Small intestine (tissue), 7 donors: ENCODE measurements around the gene HMGXB3. TPM values are rescaled to one million over a fixed set of nuclear protein-coding genes. Genes with fewer than 3 reads are reported as not detected.

Experiments
- DNase-seq, 2 donors: peaks; one replicate each; pipeline versions ENCODE4 v3.0.0 to v3.0.0-alpha.2; 2013
- FAIRE-seq: peaks from 2 replicates; lab custom pipeline; 2012; peaks lifted over from hg19 to GRCh38; lab: Jason Lieb, UNC
- H3K27ac ChIP-seq, 3 donors: one replicate each; pipeline ENCODE4 v1.5.1; 2013; ENCODE audit warnings: low read length in 2 of 3, mild to moderate bottlenecking in 2 of 3, control low read depth in 1 of 3, inconsistent platforms in 1 of 3, low read depth in 1 of 3, moderate library complexity in 1 of 3
- H3K27me3 ChIP-seq, 3 donors: one replicate each; pipeline ENCODE4 v1.6.1; 2013; ENCODE audit warnings: low read length in 3 of 3, inconsistent platforms in 1 of 3; ENCODE audit not compliant: control insufficient read depth in 3 of 3, insufficient read depth in 3 of 3
- H3K36me3 ChIP-seq, 3 donors: one replicate each; pipeline ENCODE4 v1.6.1; 2013; ENCODE audit warnings: low read length in 3 of 3, inconsistent platforms in 1 of 3, low read depth in 1 of 3, mild to moderate bottlenecking in 1 of 3, moderate library complexity in 1 of 3; ENCODE audit not compliant: control insufficient read depth in 3 of 3, insufficient read depth in 2 of 3
- H3K4me1 ChIP-seq, 3 donors: one replicate each; pipeline ENCODE4 v1.6.1; 2013; ENCODE audit warnings: low read length in 2 of 3, inconsistent platforms in 1 of 3, low read depth in 1 of 3, mild to moderate bottlenecking in 1 of 3, moderate library complexity in 1 of 3; ENCODE audit not compliant: control insufficient read depth in 3 of 3, insufficient read depth in 2 of 3
- H3K4me3 ChIP-seq, 3 donors: one replicate each; pipeline ENCODE4 v1.5.1; 2013; ENCODE audit warnings: low read length in 3 of 3, control low read depth in 1 of 3, inconsistent platforms in 1 of 3, low read depth in 1 of 3, mild to moderate bottlenecking in 1 of 3, moderate library complexity in 1 of 3
- H3K9me3 ChIP-seq, 2 donors: one replicate each; pipeline ENCODE4 v1.6.1; 2013; ENCODE audit warnings: low read depth in 1 of 2, low read length in 1 of 2; ENCODE audit not compliant: control insufficient read depth in 2 of 2, insufficient read depth in 1 of 2
- WGBS, 3 donors: extraction: QIAGEN DNeasy Blood & Tissue Kit; methylation state at CpG; one replicate each; pipeline ENCODE4 v1.1.7; 2013; 5-methylcytosine and 5-hydroxymethylcytosine counted together
- polyA plus RNA-seq, 4 donors: library from polyadenylated mRNA; stranded (reverse) in 3 of 4; unstranded in 1 of 4; fragments of 200-250 nt in 3 of 4; fragments of 120-200 nt in 1 of 4; gene quantifications; one replicate each; pipeline versions ENCODE4 v1.2.1 to v1.2.3, GENCODE V29; 2013
- donor health status: healthy with polysubstance abuse.
- donor health status: control.
- donor health status: control.
- donor health status: Bipolar disorder and iron deficiency.
- donor health status: healthy.

The HMGXB3 gene
- polyA plus RNA-seq, 4 donors, result 8.1 to 35.1 (median 13.4) TPM

- Histone ChIP-seq H3K4me3 (no peak overlapping the region), H3K36me3 (peaks cover 0 to 10% (median 0%) of the 10 kb centered on the region in 3 donors), H3K9me3 (no peaks in the 10 kb centered on the region), H3K27me3 (no peaks in the 10 kb centered on the region), H3K27ac (peak overlapping the region in 1 of 3 donors; percentile 29), H3K4me1 (peaks cover 0 to 24% (median 3%) of the 10 kb centered on the region in 3 donors)
- WGBS, 3 donors, result 88 to 90% (median 89%) methylated on average over 14 of the region's 14 CpGs
- FAIRE-seq (no peak), DNase-seq (peak in 1 of 2 donors; percentile 14)
Observed at GRCh38 chr5:149995385-149996204, 4.9 kb upstream of the HMGXB3 start.

GRCh38 chr5:149996205-149996890 lies 4.2 kb upstream of the HMGXB3 start:
- peaks cover 0 to 24% (median 3%) of the 10 kb centered on the region in 3 donors for H3K4me1 ChIP-seq
- 78 to 89% (median 86%) methylated on average over 6 of the region's 6 CpGs for WGBS, 3 donors
- no peaks in the 10 kb centered on the region for H3K27me3 ChIP-seq
- FAIRE-seq, result no peak
- peak overlapping the region in 1 of 3 donors; percentile 29 for H3K27ac ChIP-seq
- peak in 1 of 2 donors; percentile 34 for DNase-seq
- H3K4me3 ChIP-seq, result no peak overlapping the region
- H3K36me3 ChIP-seq, result peaks cover 0 to 10% (median 0%) of the 10 kb centered on the region in 3 donors
- H3K9me3 ChIP-seq, result no peaks in the 10 kb centered on the region

DNA sequence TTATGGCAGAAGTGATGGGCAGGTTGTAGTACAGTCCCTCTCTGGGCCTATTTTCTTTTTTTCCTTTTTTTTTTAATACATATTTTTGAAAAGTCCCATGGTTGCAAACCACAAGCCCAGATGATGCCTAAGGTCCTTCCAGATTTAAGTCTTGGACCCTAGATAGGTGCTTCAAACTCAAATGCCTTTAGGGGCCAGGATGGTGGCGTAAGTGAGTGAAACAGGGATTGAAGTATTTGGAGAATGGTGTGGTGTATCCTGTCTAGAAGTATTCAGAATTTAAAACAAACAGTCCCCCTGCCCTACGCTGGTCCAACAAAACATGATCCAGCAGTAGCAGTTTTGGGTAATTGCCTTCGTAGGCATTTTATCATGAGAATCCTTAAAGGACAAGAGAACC lies 2.3 kb upstream of the HMGXB3 start:
- H3K9me3 ChIP-seq, result no peaks in the 10 kb centered on the region
- peaks cover 0 to 12% (median 0%) of the 10 kb centered on the region in 3 donors for H3K36me3 ChIP-seq
- DNase-seq (no peak), FAIRE-seq (no peak)
- WGBS, 3 donors, result 92 to 100% (median 99%) methylated on average over 3 of the region's 3 CpGs
- no peak overlapping the region for H3K27ac ChIP-seq
- H3K4me3 ChIP-seq, result no peak overlapping the region
- no peaks in the 10 kb centered on the region for H3K27me3 ChIP-seq
- peaks cover 3 to 30% (median 8%) of the 10 kb centered on the region in 3 donors for H3K4me1 ChIP-seq

DNA sequence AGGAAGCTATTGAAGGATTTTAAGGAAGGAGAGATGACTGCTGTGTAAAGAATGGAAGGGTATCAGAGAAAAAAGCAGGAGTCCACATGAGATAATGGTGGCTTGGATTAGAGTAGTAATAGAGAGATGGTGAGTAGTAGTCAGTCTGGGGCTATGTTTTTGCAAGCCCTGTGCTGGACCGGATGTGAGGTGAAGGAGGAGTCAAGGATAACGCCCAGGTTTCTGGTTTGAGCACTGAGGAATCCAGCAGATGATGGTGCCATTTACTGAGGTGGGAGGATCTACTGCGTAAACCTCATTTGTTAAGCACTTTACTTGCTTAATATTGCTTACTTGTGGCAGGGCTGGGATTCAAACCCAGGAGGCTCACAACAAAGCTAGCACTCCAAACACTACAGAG lies 1.2 kb upstream of the HMGXB3 start:
- DNase-seq (peak in 1 of 2 donors; percentile 8), FAIRE-seq (no peak)
- Histone ChIP-seq H3K36me3 (peaks cover 0 to 15% (median 0%) of the 10 kb centered on the region in 3 donors), H3K4me3 (peak overlapping the region in 2 of 3 donors; percentile 77 to 100), H3K27ac (peak overlapping the region in 1 of 3 donors; percentile 73), H3K27me3 (no peaks in the 10 kb centered on the region), H3K9me3 (no peaks in the 10 kb centered on the region), H3K4me1 (peaks cover 3 to 30% (median 8%) of the 10 kb centered on the region in 3 donors)
- 78 to 83% (median 82%) methylated on average over 3 of the region's 3 CpGs for WGBS, 3 donors

GRCh38 chr5:149999866-150000255 lies 678 bp upstream of the HMGXB3 start:
- Histone ChIP-seq H3K36me3 (peaks cover 1 to 17% (median 4%) of the 10 kb centered on the region in 3 donors), H3K4me1 (peaks cover 3 to 30% (median 11%) of the 10 kb centered on the region in 3 donors), H3K27me3 (no peaks in the 10 kb centered on the region), H3K4me3 (peak overlapping the region; percentile 77 to 100 (median 94)), H3K9me3 (no peaks in the 10 kb centered on the region), H3K27ac (peak overlapping the region; percentile 73 to 98 (median 92))
- DNase-seq, result no peak
- no peak for FAIRE-seq
- WGBS, 3 donors, result 8 to 21% (median 16%) methylated on average over 7 of the region's 7 CpGs

- DNase-seq (peak; percentile 46 to 61), FAIRE-seq (no peak)
- 0 to 1% (median 1%) methylated on average over 42 to 44 of the region's 44 CpGs for WGBS, 3 donors
- Histone ChIP-seq H3K9me3 (no peaks in the 10 kb centered on the region), H3K27ac (peak overlapping the region; percentile 73 to 98 (median 92)), H3K4me1 (peaks cover 3 to 20% (median 11%) of the 10 kb centered on the region in 3 donors), H3K27me3 (no peaks in the 10 kb centered on the region), H3K36me3 (peaks cover 3 to 19% (median 4%) of the 10 kb centered on the region in 3 donors), H3K4me3 (peak overlapping the region; percentile 77 to 100 (median 94))
Observed at GRCh38 chr5:150000990-150001659, 586 bp downstream of the HMGXB3 start.

GRCh38 chr5:150001660-150002486 lies 1.3 kb downstream of the HMGXB3 start:
- 13% methylated on average over 8 of the region's 8 CpGs for WGBS, 3 donors
- no peak for FAIRE-seq
- peak overlapping the region in 2 of 3 donors; percentile 73 to 98 for H3K27ac ChIP-seq

More at GRCh38 chr5:150001660-150002486, 1.3 kb downstream of the HMGXB3 start:
- Histone ChIP-seq H3K36me3 (peaks cover 3 to 22% (median 8%) of the 10 kb centered on the region in 3 donors), H3K9me3 (no peaks in the 10 kb centered on the region), H3K4me3 (peak overlapping the region; percentile 77 to 100 (median 94)), H3K27me3 (no peaks in the 10 kb centered on the region), H3K4me1 (peaks cover 3 to 13% (median 11%) of the 10 kb centered on the region in 3 donors)
- DNase-seq, result peak; percentile 70 to 73
